NCI-H226 (cell line): Measurements from ENCODE around the gene C9orf153.

Experiments used
- DNase-seq: peaks from one replicate; pipeline ENCODE4 v3.0.0-alpha.2; 2015

Gene C9orf153

DNA sequence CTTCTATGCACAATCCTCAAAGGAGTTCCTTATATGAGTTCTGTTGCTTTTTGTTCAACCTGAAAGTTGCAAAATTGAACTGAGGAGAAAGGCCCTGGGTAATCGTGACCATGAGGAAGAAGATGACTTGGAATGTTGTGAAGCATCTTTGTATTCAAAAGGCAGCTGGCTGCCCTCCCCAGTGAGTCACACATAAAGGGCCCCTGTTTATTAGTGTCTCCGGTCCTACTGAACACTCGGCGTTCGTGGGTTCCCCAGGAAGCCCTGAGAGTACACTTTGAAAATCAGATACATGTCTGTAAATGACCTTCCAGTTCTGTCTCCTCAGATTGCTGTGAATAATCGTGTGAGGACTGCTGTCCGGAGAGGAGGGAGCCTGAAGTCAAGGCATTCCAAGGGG lies 73.6 kb downstream of the C9orf153 start:
- no peak for DNase-seq

DNA sequence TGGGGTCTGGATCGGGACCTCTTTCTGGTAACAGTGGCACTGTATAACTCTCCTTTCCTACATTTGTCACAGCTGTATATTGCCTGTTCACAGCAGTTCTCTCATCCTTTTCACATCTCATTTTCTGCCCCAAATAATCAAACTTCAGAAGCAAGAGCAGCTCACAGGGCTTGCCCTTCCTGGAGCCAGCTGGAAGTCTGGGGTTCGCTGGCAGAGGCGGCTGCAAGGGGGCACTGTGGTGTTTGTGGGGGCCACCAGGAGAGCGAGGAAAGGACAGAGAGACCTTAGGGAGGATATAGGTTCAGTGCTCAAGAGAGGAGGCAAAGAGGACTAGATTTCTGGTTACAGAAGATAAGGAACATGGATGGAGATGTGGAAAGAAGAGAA lies 75.3 kb downstream of the C9orf153 start:
- DNase-seq, result no peak

DNA sequence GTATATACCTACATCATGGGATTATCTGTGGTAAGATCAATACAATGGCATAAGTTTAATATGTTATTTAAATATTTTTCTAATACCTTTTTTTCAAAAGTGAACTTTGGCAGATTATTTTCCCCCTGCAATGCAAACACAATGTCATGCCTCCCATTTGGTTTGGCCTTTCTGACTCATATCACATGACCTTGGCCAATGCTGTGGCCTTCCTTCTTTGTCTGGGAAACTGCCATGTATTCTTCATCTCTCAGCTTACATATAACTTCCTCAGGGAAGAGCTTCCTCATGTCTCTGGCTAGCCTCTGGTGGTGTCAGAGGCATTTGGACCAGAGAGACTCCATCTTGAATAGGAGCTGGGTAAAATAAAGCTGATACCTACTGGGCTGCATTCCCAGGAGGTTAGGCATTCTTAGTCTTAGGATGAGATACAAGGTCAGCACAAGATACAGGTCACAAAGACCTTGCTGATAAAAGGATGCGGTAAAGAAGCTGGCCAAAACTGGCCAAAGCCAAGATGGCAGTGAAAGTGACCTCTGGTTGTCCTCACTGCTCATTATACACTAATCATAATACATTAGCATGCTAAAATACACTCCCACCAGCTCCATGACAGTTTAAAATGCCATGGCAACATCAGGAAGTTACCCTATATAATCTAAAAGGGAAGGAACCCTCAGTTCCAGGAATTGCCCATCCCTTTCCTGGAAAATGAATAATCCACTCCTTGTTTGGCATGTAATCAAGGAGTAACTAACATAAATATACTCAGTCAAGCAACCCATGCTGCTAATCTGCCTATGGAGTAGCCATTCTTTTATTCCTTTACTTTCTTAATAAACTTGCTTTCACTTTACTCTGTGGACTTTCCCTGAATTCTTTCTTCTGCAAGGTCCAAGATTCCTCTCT lies 76.0 kb downstream of the C9orf153 start:
- no peak for DNase-seq

DNA sequence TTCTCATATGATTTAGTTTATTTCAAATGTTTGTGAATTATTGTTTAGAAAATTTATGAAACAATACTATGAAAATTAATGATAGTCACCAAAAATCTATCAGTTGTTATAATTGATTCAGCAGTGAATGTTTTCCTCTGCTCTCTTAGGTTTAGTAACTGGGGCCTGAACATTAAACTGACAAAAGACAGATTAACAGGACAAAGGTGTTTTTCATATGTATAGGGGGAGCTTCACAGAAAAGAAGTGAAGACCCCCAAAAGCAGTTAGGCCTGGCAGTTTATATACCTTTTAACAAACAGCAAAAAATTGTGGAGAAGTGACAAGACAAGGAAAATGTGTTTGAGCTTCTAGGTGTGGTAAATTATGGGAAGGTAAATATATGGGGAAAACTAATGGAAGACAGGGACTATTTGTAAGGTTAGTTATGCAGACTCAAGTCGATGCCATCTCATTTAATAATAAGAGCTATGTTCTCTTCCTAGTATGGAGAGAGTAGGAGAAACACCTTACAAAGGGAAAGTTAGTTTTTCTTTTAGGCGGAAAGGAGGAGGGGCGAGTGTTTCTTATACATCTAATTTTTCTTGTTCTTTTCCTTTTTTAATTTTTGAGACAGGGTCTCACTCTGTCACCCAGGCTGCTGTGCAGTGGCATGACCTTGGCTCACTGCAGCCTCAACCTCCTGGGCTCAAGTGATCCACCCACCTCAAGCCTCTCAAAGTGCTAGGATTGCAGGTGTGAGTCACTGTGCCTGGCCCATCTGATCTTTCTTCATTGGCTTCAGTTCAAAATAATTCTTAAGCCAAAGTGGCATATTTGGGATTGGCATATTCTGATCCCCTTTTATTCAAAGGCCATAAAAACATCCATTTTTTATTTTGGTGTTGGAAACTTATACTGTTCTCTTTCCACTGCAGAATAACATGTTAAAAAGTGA lies 77.8 kb downstream of the C9orf153 start:
- DNase-seq, result peak; percentile 43

DNA sequence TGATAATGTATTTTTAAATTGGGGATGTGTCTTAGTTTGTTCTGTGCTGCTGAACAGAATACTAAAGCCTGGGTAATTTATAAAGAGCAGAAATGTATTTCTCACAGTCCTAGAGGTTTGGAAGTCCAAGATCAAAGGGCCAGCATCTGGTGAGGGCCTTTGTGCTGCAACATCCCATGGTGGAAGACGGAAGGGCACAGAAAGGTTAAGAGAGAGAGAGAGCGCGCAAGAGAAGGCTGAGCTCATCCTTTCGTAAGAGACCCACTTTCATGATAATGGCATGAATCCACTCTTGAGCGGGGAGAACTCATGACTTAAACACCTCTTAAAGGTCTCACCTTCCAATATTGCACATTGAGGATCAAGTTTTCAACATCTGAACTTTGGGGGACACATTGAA lies 81.0 kb downstream of the C9orf153 start:
- DNase-seq, result no peak

DNA sequence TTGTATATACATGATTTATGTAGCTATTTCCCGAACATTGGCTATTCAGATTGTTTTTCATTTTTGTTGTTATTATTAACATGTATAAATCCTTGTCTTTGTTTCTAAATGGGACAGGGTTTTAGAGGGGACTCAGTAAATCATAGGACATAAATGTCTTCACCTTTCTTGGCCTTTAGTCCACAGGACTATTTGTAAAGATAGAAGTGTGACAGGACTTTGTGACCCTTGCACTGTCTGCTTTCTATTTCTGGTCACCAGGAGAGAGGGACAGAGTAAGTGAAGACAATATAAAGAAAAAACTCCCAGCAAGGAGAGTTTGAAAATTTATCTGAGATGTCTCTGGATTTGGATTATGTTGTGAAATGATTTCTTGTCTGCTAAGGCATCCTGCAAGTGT lies 81.5 kb downstream of the C9orf153 start:
- DNase-seq, result no peak

DNA sequence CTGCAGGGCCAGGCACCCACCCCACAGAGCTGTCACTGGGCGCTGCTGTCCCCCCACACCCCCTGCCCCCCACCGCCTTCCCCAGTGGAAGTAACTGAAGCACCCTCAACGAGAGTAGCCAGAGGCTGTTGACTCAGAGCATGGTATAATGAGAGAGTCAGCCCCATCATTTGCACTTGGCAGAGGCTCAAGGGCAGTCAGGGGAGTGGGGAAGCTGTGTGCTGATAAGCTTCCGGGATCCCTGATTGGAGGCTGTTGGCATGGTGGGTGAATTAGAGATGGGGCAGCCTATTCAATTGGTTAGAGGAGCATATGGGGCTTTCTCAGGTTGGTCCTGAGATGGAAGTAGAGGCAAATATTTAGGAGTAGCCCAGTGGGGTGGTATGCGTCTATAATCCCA lies 83.0 kb downstream of the C9orf153 start:
- peak; percentile 94 for DNase-seq

DNA sequence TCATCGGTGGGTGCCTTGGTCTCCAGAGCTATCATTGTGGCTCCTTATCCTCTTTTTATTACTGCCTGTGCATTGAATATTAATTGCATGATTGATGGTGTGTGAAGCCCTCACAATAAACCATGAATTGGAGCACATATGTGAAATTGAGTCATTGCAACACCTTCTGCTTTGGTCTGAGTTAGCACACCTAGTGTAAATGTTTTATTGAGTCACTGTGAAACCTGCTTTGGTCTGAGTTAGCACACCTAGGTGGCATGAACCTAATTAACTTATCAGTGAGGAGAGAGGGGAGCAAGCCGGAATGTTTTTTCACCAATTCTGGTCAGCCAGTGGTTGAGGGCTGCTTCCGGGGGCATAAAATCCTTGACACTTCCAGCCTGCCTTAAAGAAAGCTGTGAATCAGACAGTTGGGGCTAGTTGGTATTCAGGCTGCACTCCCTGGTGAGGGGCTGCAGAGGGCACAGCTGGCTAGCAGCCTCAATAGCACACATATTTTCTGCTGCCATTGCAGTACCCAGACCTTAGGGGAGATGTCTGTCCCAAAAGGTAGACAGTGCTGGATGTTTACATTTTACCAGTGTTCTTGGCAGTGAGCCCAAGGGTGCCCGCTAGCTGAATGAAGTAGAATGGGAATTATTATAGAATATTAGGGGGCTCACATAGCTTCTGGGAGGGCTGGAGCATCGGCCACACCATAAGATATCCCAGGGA lies 83.6 kb downstream of the C9orf153 start:
- peak; percentile 3 for DNase-seq

DNA sequence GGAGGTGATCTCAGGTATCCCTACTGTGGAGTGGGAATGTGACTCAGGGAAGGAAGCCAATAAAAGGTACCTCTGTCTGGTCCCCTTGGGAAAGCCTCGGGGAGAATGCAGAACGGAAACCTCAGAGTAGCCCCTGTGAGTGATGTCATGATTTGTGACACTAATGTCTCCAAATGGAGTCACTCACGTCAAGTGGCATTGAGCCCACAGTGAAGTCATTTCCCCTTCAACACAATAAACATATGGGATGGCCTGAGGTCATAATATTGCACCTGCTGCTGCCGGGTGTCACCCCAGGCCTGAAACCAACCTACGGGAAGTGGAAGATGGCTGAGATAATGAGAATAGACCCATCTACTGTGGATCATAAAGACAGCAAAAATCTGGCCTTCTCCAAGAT lies 84.2 kb downstream of the C9orf153 start:
- DNase-seq, result no peak
